A673 (cell line): ENCODE measurements around the gene ATF6. TPM values are rescaled to one million over a fixed set of nuclear protein-coding genes. Genes with fewer than 3 reads are reported as not detected.
"Not testable (repeated sequence)": the region's sequence is repeated elsewhere in the genome, so short reads cannot be mapped to it uniquely, and the experiment has no call there.

Experiments used
- BruUV-seq: library from RNA; stranded (reverse); fragments of 400-500 nt; replicated peaks from 2 replicates; lab custom pipeline; 2021; lab: Mats Ljungman, UMichigan
- CTCF ChIA-PET: fragments of 300-600 bp; sonication (Branson Sonifier 250); formaldehyde crosslinking; loops from one replicate; lab custom pipeline; 2022; ENCODE audit warnings: antibody characterized with exemption; lab: Charles Lee
- POLR2A ChIA-PET: fragments of 300-600 bp; sonication (Branson Sonifier 250); formaldehyde crosslinking; loops from one replicate; lab custom pipeline; 2022; ENCODE audit warnings: antibody characterized with exemption; ENCODE audit not compliant: low non-redundant PET; lab: Charles Lee
- DNase-seq: peaks from one replicate; pipeline ENCODE4 v3.0.0-alpha.2; 2015; ENCODE audit warnings: low spot score
- H3K27ac ChIP-seq: fragments of 200-600 bp; sonication (generic); 2 replicates; pipeline ENCODE4 v1.5.1; 2016; ENCODE audit warnings: mixed run types, low read depth, mild to moderate bottlenecking, mixed read lengths, antibody characterized with exemption, low read length; ENCODE audit not compliant: poor library complexity, severe bottlenecking
- H3K27me3 ChIP-seq: fragments of 200-600 bp; sonication (generic); replicated peaks from 2 replicates; pipeline ENCODE4 v1.6.1; 2017; ENCODE audit warnings: mixed run types, low read depth, mild to moderate bottlenecking, mixed read lengths, antibody characterized with exemption, low read length; ENCODE audit not compliant: insufficient read depth, poor library complexity
- H3K36me3 ChIP-seq: fragments of 200-600 bp; sonication (generic); 2 replicates; pipeline ENCODE4 v1.6.1; 2016; ENCODE audit warnings: mixed run types, mild to moderate bottlenecking, mixed read lengths, antibody characterized with exemption, low read length; ENCODE audit not compliant: insufficient read depth, poor library complexity, severe bottlenecking
- H3K4me1 ChIP-seq: fragments of 200-600 bp; sonication (generic); 2 replicates; pipeline ENCODE4 v1.6.1; 2017; ENCODE audit warnings: mixed run types, mild to moderate bottlenecking, mixed read lengths, antibody characterized with exemption, low read length; ENCODE audit not compliant: insufficient read depth, poor library complexity, severe bottlenecking
- H3K4me3 ChIP-seq: fragments of 200-600 bp; sonication (generic); 2 replicates; pipeline ENCODE4 v1.5.1; 2016; ENCODE audit warnings: low read depth, mixed run types, mild to moderate bottlenecking, mixed read lengths, low read length; ENCODE audit not compliant: poor library complexity, severe bottlenecking
- H3K9me3 ChIP-seq: fragments of 200-600 bp; sonication (generic); 2 replicates; pipeline ENCODE4 v1.6.1; 2016; ENCODE audit warnings: mixed run types, low read depth, mild to moderate bottlenecking, mixed read lengths, antibody characterized with exemption, low read length; ENCODE audit not compliant: poor library complexity, severe bottlenecking
- CTCF ChIP-seq: fragments of 300-800, 200-600 bp; sonication (generic); conservative IDR thresholded peaks from 2 replicates; pipeline ENCODE4 v1.5.1; 2017; ENCODE audit warnings: low read depth, mild to moderate bottlenecking, antibody characterized with exemption, low read length, moderate library complexity, mixed read lengths
- EZH2 ChIP-seq: fragments of 200-600 bp; sonication (generic); IDR thresholded peaks from 2 replicates; pipeline ENCODE4 v1.6.1; 2017; ENCODE audit warnings: borderline replicate concordance, low read depth, mild to moderate bottlenecking, mixed read lengths, antibody characterized with exemption, low read length; ENCODE audit not compliant: poor library complexity, severe bottlenecking
- intact Hi-C: fragments of 100-400 bp; cut with micrococcal nuclease; formaldehyde crosslinking; loops from one replicate; pipeline ENCODE4 v1.10.0; 2022; ENCODE audit not compliant: unreplicated experiment
- total RNA-seq: library from RNA; stranded (reverse); gene quantifications from 2 replicates; pipeline ENCODE4 v1.2.3, GENCODE V29; 2021

ATF6 gene
- total RNA-seq, 1 experiment from 2014 or later = 21.8 TPM

GRCh38 chr1:161721738-161722343, 44.3 kb upstream of the ATF6 start:
- POLR2A ChIA-PET = no interaction called here
- Histone ChIP-seq H3K27ac (no peak overlapping the region), H3K9me3 (no peaks in the 10 kb centered on the region), H3K36me3 (no peaks in the 10 kb centered on the region), H3K4me3 (no peak overlapping the region), H3K4me1 (no peaks in the 10 kb centered on the region), H3K27me3 (no peaks in the 10 kb centered on the region)
- intact Hi-C loops = loop anchor here (5.0 kb wide), 1 partner anchor 35 kb away; no protein-coding TSS in a partner anchor
- TF ChIP-seq EZH2 (no peak), CTCF (no peak)
- no TSS peak for BruUV-seq
- DNase-seq = no peak
- CTCF ChIA-PET = no interaction called here

- CTCF ChIA-PET = no interaction called here
- Histone ChIP-seq H3K27me3 (no peaks in the 10 kb centered on the region), H3K27ac (no peak overlapping the region), H3K4me1 (no peaks in the 10 kb centered on the region), H3K36me3 (no peaks in the 10 kb centered on the region), H3K4me3 (no peak overlapping the region), H3K9me3 (no peaks in the 10 kb centered on the region)
- BruUV-seq = no TSS peak
- POLR2A ChIA-PET = no interaction called here
- TF ChIP-seq CTCF (no peak), EZH2 (no peak)
- no peak for DNase-seq
- intact Hi-C loops = loop anchor here (5.0 kb wide), 1 partner anchor 35 kb away; no protein-coding TSS in a partner anchor
Observed at GRCh38 chr1:161722406-161722805, 43.7 kb upstream of the ATF6 start.

DNA sequence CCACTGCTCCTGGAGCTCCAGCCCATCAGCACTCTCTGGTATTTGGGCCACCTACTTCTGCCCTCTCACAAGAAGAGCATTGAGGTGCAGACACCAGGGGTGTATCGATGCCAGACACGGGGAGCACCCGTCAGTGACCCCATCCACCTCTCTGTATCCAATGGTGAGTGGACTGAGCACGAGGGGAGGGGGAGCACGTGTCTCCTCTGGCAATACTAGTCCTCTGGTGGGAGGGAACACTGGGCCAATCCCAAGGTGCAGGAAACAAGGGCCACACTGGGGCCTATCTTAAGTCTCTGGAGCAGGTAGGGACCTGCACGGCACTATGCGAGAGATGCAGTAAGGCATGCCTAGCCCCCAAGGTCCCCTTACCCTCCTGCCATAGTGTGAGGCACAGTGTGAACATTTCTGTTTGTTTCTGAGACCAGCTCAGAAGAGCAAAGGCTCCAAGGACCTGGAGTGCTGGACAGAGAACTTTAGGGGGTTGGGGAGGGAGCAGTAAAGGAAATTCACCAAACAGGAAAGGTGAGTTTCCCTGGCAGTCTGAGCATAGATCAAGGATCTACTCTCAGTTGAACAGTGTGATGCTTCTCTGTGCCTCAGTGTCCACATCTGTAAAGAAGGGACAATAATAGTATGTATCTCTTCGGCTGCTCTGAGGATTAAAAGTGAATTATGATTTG, 42.5 kb upstream of the ATF6 start:
- CTCF ChIA-PET = no interaction called here
- H3K9me3 ChIP-seq = no peaks in the 10 kb centered on the region
- POLR2A ChIA-PET = no interaction called here
- BruUV-seq = no TSS peak
- TF ChIP-seq EZH2 = no peak
- no peak for TF ChIP-seq CTCF
- no peak overlapping the region for H3K4me3 ChIP-seq
- H3K27ac ChIP-seq = no peak overlapping the region
- intact Hi-C loops = loop anchor here (5.0 kb wide), 1 partner anchor 36 kb away; no protein-coding TSS in a partner anchor
- H3K4me1 ChIP-seq = no peaks in the 10 kb centered on the region
- no peak for DNase-seq
- H3K27me3 ChIP-seq = no peaks in the 10 kb centered on the region
- H3K36me3 ChIP-seq = no peaks in the 10 kb centered on the region

DNA sequence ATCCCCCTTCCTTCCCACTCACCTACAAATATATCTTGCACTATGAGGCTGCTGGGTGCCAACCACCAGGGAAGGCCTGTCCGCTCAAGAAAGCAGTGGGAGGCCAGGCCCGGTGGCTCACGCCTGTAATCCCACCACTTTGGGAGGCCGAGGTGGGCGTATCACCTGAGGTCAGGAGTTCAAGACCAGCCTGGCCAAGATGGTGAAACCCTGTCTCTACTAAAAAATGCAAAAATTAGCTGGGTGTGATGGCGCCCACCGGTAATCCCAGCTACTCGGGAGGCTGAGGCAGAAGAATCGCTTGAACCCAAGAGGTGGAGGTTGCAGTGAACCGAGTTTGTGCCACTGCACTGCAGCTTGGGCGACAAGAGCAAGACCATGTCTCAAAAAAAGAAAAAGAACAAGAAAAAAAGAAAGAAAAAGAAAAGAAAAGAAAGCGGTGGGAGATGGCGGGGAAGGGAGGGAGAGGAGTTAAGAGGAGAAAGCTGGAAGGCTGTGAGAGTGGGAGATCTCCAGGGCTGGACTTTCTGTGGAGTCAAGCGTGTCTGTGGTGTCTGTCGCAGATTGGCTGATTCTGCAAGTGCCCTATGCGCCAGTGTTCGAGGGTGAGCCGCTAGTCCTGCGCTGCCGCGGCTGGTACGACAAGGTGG, 40.7 kb upstream of the ATF6 start:
- CTCF ChIA-PET, H3K36me3 ChIP-seq, H3K27ac ChIP-seq, H3K9me3 ChIP-seq, POLR2A ChIA-PET, H3K27me3 ChIP-seq, BruUV-seq, intact Hi-C loops, H3K4me1 ChIP-seq, DNase-seq: not testable (repeated sequence)
- peak overlapping the region; percentile 88 for H3K4me3 ChIP-seq
